HG03571 (cell line): ENCODE results near the gene ZFYVE9.

Experiments
- ATAC-seq: cut with Tn5 transposase; IDR thresholded peaks from one replicate; pipeline ENCODE4 v1.9.1; 2021; ENCODE audit not compliant: unreplicated experiment

ZFYVE9 gene

DNA sequence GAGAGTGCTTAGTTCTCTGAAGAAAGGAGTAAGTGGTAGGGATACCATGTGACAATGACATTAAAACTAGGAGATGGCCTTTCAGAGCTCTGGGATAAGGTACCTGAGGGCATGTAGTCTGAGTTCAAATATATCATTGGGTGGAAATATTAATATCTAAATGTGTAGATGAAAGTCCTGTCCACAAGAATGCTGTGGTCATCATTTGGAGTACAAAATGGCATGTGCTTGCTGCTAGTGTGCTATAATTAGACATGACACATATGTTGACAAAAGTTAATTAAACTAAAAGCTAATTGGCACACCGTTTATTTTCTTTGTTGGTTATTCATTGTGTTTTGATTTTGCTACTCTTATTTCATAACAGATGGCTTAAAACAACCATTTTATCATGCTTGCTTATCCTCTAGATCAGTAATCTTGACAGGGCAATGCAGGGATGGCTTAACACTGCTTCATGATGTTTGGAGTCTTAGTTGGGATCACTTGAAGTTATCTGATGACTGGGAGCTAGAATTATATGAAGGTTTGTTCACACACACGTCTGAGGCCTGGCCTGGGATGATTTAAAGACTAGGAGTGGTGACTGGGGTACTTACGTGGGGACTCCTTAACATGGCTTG lies 193.1 kb downstream of the ZFYVE9 start:
- no peak for ATAC-seq

DNA sequence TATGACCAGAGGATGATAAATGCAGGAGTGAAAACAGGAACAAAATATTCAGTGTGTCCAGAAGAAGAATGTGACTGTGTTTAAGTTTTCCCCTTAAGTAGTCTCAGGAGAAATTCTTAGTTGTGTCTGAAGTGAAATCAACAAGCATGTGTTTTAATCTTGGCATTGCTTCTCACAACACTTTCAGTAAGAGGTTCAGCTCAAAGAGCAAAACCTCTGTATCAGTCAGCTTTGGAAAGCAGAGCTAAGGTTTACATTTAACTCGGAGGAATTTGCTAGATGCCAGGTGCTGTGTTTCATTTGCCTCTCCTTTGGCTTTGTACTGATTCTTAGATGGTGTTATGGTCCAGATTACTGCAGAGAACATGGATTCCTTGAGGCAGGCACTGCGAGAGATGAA lies 195.6 kb downstream of the ZFYVE9 start:
- no peak for ATAC-seq

DNA sequence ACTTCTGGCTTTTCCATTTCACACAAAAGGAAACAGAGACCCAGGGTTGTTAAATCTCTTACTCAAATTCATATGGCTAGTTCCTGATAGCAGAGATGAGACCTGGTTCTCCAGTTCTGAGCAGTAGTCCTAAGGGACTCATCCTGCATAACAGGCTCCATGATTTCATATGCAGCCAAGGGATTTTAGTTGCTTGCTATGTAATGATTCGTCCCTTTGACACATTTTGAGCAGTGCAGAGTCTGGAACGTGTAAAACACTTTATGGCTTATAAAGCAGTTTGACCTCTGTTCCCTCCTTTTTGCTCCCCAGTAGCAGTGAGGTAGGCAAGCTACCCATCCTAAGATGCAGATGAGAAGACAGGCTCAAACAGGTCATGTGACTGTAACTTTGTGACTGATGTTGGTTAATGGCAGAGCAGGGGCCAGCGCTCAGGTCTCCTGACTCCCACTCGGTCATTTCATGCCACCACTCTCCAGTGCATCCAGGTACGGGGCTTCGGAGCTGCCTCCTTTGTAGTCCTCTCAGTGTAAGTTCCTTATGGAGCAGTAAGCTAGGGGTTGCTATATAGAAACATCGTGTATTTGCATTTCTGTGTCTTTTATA lies 199.9 kb downstream of the ZFYVE9 start:
- ATAC-seq = no peak

DNA sequence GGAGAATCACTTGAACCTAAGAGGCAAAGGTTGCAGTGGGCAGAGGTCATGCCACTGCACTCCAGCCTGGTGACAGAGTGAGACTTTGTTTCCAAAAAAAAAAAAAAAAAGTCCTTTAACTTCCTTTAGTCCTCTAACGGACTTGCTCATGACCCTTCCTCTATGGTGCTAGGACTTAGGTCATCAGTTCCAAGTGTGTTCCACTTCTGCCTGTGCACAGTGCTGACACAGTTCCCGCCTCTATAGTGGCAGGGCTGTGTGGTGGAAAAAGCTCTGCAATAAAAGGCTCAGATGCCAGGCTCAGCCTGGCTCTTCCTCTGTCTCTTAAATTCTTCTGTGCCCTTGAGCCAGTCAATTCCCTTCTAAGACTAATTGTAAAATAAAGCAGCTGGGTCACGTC lies 202.1 kb downstream of the ZFYVE9 start:
- ATAC-seq = no peak

DNA sequence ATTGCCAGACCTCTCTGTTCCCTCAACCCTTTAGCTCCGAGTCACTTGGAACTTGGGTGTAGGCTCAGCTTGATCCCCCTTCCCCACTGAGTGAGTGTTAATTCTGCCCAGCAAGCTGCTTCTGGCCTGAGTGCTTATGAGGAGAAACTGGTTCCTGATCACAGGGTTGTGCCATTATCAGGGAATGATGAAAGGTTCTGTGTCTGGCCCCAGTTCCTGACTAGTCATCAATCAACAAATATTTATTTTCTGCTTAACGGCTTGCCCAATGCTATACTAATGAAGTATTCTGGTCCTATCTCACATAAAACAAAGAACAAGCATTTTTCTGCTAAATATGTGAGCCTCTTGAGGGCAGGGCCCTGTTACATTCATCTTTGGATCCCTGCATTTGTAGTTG lies 203.4 kb downstream of the ZFYVE9 start:
- ATAC-seq = no peak

DNA sequence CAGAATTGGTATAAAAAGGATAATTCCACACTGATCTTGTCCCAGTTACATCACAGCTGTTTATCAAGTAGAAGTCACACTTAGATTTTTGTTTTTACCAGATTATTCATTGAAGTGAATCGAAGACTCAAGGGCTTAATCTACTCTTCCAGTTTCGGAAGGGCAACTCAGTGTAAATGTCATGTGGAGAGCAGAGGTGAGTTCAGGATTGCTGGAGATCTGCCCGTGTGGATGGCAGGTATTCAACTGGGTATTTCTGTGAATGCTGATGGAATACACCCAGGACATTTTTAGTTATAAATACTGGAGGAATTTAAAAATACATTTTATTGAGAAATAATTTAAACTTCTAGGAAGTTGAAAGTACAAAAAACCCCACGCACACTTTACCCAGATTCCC lies 204.8 kb downstream of the ZFYVE9 start:
- ATAC-seq = no peak

DNA sequence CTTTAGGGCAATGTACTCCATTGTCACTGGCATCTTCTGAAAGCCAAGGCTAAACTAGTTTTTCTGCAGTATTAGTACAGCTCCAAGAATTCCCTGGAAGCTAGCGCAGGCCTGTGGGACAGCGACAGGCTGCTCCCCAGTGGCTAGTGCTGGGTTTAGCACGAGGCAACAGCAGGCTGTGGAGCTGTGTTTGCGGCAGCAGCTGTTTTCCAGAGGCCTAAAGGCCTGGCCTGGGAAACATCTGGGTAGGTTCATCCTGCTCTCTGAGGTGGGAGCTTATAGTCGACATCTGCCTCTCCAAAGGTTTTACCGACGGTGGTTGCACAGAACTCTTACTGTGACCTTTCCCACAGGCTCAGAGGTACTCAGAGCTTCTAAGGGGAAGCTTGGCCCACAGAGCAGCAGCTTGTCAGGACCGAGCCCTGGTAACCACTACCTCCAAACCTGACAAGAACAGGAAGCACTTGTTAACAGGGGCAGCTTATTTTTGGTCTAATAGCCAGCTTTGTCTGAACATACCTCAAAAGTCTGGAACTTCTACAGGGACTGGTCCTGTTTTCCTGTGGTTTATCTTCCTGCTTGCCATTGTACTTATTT lies 206.9 kb downstream of the ZFYVE9 start:
- no peak for ATAC-seq

DNA sequence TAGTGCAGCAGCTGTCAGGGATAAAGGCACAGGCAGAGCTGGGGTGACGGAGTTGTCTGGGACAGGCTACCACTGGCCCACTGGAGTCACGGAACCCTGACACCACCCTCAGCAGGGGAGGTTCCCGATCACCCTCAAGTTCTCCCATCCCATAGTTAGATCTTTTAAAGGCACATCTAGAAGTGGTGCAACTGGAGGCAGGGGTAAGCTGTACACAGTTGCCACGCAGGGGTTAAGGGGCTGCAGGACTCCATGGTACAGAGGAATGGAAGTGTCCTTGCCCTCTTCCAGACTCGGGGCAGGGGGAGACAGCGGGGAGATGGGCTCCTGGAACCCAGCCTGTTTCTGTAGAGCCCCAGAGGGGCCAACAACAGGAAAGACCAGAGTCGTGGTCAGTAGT lies 210.8 kb downstream of the ZFYVE9 start:
- ATAC-seq = no peak

DNA sequence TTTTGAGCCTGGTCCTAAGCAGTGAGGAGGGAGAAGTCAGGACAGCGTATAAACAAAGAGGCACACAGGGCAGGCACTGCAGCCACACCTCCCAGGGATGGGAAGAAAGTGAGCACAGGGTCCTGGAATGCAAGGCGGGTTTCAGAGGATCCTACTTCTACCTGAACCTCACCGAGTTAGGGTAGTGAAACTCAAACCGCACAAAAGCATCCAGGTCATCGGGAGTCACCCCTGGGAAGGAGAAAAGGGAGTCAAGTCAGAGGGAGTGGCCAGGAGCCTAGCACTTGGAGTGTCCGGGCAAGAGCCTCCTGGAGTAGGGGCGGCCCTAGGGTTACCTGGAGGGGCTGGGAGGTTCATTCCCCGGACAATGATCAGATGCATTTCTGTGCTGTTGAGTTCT lies 213.5 kb downstream of the ZFYVE9 start:
- no peak for ATAC-seq

DNA sequence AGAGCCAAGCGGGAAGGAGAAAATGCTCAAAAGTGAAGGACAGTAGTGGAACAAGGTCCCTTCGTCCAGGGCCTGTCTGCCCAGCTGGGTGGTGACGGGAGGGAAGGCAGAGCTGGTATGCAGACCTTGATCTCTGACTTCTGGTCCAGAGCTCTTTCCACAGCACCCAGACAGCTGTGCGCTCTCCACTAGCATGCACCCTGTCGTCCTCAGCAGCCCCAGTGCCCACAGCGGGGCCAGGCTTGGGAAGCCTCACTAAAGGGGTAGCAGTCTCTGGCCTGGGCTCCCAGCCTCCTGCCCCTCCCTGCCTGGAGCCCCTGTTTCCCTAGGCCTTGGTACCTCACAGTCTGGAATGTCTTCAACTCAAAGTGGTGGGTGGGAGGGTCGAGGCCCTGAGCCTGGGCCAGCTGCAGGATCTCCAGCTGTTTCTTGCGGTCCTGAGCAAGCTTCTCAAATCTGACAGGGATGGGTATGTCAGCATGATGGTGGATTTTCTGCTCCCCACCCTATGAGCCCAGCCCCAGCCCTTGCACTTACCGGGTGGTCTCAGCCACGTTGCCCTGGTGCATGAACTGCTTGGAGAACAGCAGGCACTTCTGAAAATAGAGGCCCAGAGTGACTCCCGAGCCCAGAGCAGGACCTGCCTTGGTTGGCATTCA lies 214.1 kb downstream of the ZFYVE9 start:
- ATAC-seq = no peak

DNA sequence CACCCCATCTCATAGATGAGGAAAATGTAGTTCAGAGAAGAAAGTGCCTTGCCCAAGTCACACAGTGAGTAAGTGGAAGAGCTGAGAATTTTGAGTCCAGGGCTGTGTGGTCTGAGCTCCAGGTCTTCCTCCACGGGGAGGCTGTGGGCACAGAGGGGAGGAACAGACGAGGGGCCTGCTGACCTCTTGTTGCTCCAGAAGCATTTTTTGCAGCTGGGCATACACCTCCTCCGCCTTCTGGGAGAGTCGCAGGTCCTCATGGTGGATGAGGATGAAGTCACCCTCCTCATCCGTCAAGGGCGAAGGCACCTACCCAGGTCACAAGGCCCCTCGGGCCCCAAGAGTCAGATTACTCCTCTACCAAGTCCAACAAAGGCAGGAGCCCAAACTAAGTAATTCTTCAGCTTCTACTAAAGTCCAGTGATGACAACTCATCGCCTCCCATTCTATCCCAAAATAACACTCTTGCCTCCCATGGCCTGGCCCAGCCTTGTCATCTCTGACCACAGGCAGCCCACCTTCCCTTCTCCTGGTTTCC lies 215.0 kb downstream of the ZFYVE9 start:
- no peak for ATAC-seq

DNA sequence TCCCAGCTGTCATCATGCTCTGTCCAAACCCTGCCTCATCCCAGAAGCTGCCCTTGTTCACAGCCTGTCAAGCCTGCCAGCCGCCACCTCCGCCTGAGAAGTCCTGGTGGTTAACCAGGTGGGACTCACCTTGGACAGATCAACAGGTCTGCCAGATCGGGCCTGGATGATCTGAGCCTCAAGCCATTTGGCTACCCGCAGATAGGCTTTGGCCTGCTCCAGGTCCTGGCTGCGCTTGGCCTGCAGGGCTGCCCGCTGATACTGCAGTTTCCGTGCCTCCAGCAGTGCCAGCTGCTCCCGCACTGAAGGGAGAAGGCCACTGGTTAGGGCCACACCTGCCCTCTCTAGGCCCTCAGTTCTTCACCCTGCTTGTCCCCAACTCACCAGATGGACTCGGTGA lies 215.5 kb downstream of the ZFYVE9 start:
- no peak for ATAC-seq

DNA sequence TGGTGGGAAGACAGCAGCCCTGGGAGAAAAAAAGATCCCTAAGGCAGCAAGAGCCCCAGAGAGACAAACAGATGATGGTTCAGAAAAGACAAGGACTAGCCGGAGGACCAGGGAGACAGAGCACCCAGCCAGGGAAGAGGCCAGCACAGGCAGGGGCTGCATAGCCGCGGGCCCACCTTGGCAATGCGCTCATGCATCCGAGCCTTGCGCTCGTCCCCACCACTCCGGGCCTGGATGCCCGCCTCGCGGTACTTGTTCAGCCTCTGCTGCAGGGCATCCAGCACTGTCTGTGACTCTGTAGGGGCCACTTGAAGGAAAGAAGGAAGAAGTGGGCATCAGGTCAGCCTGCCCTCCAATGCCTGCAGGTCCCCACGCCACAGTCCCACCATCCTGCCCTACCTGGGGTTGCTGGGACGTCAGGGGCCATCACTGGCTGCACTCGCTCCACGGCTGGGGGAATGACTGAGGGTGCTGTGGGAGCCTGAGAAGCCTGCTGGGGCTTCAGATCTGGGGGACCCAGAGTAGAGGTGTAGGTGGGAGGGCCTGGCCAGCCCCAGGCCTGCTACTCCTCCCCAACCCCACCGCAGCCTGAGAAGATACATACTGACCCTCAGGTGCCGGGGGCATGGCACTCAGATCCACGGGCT lies 217.1 kb downstream of the ZFYVE9 start:
- no peak for ATAC-seq

DNA sequence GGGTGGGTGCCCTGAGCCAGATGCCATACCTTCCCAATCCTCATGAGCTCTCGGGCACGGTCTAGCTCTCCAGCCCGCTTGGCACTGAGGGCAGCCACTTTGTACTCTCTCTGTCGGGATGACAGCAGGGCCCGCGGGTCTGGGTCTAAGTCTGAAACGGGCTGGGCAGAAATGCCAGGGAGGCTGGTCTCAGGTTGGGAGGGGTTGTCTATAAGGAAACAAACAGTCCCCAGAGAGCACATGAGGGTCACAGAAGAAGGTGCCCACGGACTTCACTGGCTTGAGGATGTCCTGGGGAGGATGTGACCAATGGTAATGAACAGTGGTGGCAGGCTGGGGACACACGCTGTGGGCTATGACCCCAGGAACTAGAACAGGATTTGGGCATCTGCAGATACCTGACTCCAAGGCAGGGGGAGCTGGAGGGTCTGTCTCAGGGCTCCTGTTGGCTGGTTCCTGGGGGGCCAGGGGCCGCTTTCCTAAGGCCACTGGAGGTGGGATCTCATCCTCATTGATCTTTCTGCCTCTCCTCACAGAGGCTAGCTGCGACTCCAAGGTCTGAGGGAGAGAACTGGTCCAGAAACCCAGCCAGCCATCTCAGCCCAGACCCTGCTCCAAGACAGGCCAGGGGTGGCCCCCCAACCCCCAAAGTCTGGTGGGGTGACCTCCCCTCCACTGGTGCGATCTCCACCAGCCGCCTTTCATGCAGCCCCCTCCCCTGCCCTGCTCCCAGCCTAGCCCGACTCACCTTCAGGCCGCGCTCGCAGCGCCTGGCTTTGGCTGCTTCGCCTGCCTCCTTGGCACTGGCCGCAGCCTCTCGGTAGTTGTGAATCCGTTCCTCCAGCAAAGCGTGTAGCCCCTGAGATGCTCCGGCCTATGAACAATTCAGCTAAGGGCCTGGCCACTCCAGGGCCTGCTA lies 218.0 kb downstream of the ZFYVE9 start:
- ATAC-seq = no peak

DNA sequence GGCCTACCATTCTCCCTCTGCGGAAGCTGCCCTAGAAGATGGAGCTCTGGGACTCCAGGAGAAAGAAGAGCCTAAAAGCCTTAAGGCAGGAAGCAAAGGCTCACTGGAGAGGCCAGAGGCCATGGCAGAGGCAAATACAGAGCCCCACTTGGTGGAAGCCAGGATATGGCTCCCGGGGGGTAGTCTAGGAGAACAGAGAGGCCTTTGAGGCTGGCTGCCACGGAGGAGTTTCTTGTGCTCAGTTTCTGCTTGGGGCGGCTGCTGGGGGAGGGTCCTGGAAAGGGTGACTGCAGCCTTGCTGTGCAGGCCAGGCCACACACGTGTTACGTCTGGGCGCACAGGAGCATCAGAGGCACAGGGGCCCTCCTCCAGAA lies 218.7 kb downstream of the ZFYVE9 start:
- ATAC-seq = no peak

DNA sequence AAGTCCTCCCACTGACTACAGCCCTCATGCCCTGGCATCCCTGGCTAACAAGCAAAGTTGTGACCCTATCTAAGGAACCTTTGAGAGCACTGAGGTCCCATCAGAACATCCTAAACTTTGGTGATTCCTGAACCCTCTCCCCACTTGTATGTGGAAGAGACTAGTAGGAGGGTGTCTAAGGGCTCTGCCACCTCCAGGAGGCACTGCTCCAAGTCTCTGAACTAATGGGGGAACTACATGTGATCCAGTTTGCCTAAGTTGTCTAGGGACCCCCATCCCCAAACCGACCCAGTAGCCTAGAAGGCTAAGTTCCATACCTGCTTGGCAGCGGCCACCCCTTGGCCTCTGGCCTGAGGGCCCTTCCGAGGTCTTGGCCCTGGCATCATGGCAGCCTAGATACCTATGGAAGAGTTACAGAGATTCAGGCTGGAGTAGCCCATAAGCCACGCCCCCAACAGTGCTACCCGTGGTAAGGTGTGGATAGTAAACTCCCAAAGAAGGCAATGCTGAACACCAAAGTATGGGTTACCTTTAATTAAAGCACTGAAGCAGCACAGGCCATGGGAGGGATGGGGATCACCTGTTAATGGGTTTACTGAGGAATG lies 222.4 kb downstream of the ZFYVE9 start:
- no peak for ATAC-seq

DNA sequence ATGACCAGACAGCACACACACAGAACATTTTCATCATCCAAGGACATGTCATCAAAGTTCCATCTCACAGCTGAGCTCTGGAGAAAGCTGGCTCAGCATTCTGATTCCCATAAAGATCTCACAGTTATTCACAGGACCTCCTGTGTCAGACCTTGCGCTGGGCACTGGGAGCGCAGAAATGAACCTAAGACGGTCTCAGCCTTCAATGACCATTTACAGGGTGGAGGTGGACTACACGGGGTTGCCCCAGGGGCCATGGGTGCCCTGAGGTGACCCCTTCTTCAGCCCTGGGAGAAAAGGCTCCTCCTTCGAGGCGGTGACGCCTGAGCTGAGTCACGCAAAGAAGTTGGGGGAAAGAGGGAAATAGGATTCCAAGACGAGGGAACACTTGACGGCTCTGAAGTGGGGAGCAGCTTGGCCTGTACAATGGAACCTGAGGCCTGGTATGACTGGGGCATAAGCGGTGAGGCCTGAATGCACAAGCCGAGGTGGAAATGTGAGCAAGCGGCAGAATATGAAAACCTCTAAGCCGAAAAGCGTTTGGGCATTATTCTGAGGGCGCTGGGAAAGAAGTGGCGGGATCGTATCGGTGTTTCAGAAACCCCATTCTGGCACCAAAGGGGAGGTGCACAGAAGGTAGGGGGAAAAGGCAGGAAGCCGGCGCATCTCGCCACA lies 223.3 kb downstream of the ZFYVE9 start:
- ATAC-seq = no peak

DNA sequence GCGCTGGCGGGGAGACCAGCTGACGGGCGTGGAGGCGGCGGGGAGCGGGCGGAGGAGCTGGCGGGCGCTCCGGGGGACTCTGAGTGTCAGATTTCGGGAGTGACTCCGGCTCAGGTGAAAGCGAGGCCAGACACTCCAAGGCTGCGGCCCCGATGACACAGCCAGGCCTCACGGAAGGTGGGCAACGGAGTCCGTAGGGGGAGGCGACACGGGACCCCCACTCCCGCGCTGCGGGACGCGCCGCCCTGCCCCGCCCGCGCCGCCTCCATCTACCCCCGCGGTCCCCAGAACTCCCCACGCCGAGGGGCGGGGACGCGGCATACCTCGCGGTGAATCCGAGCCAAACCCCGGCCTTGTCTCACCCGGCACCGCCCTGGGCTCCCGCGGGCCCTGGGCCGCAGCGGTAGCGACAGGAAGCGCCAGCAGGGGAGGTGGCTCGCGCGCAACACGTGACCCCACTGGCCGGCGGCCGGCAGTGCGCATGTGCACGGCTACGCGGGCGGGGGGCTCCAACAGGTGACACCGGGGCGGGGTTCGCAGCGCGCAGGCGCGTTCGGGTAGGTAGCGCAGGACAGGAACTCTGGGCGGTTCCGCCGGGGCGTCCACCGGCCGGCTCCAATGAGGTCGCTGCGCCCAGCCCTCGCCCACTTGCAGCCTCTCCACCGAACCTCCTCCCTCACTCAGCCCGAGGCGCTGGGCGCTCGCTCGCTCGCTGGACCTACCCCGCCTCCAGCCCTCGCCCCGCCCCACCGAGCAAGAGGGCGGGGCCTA lies 224.0 kb downstream of the ZFYVE9 start, which contains the start of gene CC2D1B:
Gene CC2D1B, minus strand, starts transcription at position 460 of the 771 bp plus-strand sequence. CDS start 1,585 bp downstream, outside the sequence.
- ATAC-seq = peak; percentile 90

DNA sequence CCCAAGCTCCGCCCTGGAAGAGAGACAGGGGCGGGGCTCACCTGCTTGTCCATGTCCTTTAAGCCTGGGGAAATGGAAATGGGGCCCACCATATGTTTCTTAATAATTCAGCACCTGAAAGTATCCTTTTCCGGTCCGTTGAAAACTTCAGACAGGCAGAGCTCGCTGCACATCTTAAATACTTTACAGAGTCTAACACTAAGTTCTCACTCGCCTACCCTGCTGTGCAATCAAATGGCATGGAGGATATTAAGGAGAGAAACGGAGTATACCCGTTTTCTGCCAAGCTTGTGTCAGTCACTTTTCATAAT lies 224.6 kb downstream of the ZFYVE9 start:
- no peak for ATAC-seq
